ENCODE results near the gene MSRB3. TPM values are rescaled to one million over a fixed set of nuclear protein-coding genes. Genes with fewer than 3 reads are reported as not detected.

Gene MSRB3
- polyA plus RNA-seq, 1 donor from 2014 or later = 0.19 TPM

DNA sequence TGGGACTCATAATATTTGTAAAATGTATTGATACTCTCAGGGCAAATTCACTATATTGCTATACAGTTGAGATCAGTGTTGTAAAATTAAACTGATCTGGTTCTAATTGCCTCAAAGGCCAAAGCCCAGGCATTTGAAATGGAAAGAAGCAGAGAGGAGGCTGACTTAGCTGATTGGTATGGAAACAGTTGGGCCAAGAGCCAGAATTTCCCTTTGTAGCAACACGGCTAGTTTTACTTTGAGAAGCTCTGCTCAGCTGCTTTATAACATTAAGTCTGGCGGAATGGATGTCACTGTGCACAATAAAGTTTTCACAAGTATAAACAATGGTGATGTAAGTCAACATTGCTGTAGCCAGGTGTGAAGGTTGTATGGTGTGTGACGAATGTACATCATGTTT is 186.4 kb downstream of the MSRB3 start:
- Histone ChIP-seq H3K4me3 (ENCODE audit: low read length) (no peak overlapping the region), H3K36me3 (ENCODE audit: insufficient read depth, low read length) (no peaks in the 10 kb centered on the region), H3K4me2 (ENCODE audit: low read length) (no peak overlapping the region), H3K79me2 (replicated peaks; ENCODE audit: insufficient read depth, low read length) (no peaks in the 10 kb centered on the region), H3K9ac (ENCODE audit: low read length) (no peak overlapping the region), H3F3A (ENCODE audit: insufficient read depth, low read length, poor library complexity, severe bottlenecking) (no peaks in the 10 kb centered on the region), H3K27me3 (ENCODE audit: insufficient read depth, low read depth, low read length) (no peaks in the 10 kb centered on the region), H4K20me1 (ENCODE audit: insufficient read depth) (no peaks in the 10 kb centered on the region), H3K9me3 (ENCODE audit: low read length) (no peaks in the 10 kb centered on the region), H3K27ac (ENCODE audit: low read length) (no peak overlapping the region), H2AFZ (ENCODE audit: low read depth, low read length) (no peak overlapping the region), H3K9me2 (ENCODE audit: insufficient read depth, low read length) (no peaks in the 10 kb centered on the region)
- TF ChIP-seq CTCF (IDR thresholded peaks at IDR 0.05; ENCODE audit: poor library complexity, severe bottlenecking) (no peak), POLR2AphosphoS5 (IDR thresholded peaks at IDR 0.05) (no peak), REST (IDR thresholded peaks at IDR 0.05; ENCODE audit: borderline replicate concordance) (no peak), TAF1 (IDR thresholded peaks at IDR 0.05; ENCODE audit: low read depth) (no peak), RAD21 (conservative IDR thresholded peaks at IDR 0.05) (no peak), SMC3 (conservative IDR thresholded peaks at IDR 0.05; ENCODE audit: poor library complexity) (no peak), EZH2 (IDR thresholded peaks at IDR 0.05; ENCODE audit: borderline replicate concordance, insufficient read depth, low read length, poor library complexity, severe bottlenecking) (no peak), EP300 (conservative IDR thresholded peaks at IDR 0.05; ENCODE audit: poor library complexity, severe bottlenecking) (no peak), MXI1 (conservative IDR thresholded peaks at IDR 0.05; ENCODE audit: poor library complexity, severe bottlenecking) (no peak)

GRCh38 chr12:65465766-65466547 is 187.5 kb downstream of the MSRB3 start:
- no peak overlapping the region for H2AFZ ChIP-seq (ENCODE audit: low read depth, low read length)
- H3K9me2 ChIP-seq (ENCODE audit: insufficient read depth, low read length) = no peaks in the 10 kb centered on the region
- H3K27ac ChIP-seq (ENCODE audit: low read length) = no peak overlapping the region
- H3K9me3 ChIP-seq (ENCODE audit: low read length) = no peaks in the 10 kb centered on the region
- H3K4me3 ChIP-seq (ENCODE audit: low read length) = no peak overlapping the region
- no peaks in the 10 kb centered on the region for H3K27me3 ChIP-seq (ENCODE audit: insufficient read depth, low read depth, low read length)
- no peaks in the 10 kb centered on the region for H4K20me1 ChIP-seq (ENCODE audit: insufficient read depth)
- TF ChIP-seq TAF1 (IDR thresholded peaks at IDR 0.05; ENCODE audit: low read depth) (no peak), EP300 (conservative IDR thresholded peaks at IDR 0.05; ENCODE audit: poor library complexity, severe bottlenecking) (peak; percentile 78), POLR2AphosphoS5 (IDR thresholded peaks at IDR 0.05) (peak; percentile 37)
- no peaks in the 10 kb centered on the region for H3F3A ChIP-seq (ENCODE audit: insufficient read depth, low read length, poor library complexity, severe bottlenecking)
- H3K36me3 ChIP-seq (ENCODE audit: insufficient read depth, low read length) = no peaks in the 10 kb centered on the region
- H3K9ac ChIP-seq (ENCODE audit: low read length) = no peak overlapping the region
- no peak overlapping the region for H3K4me2 ChIP-seq (ENCODE audit: low read length)
- H3K79me2 ChIP-seq (replicated peaks; ENCODE audit: insufficient read depth, low read length) = no peaks in the 10 kb centered on the region
